ENCODE data around the gene MTUS2.

The MTUS2 gene

GRCh38 chr13:29287237-29287636, 467.1 kb downstream of the MTUS2 start:
- no peak for TF ChIP-seq CTCF (IDR thresholded peaks at IDR 0.05)

- TF ChIP-seq CTCF (IDR thresholded peaks at IDR 0.05): no peak
Observed at GRCh38 chr13:29292045-29292444, 471.9 kb downstream of the MTUS2 start.

- TF ChIP-seq CTCF (IDR thresholded peaks at IDR 0.05): no peak
Observed at GRCh38 chr13:29294821-29295220, 474.7 kb downstream of the MTUS2 start.

GRCh38 chr13:29301027-29301426, 480.9 kb downstream of the MTUS2 start:
- TF ChIP-seq CTCF (IDR thresholded peaks at IDR 0.05): no peak

- TF ChIP-seq CTCF (IDR thresholded peaks at IDR 0.05): no peak
Observed at GRCh38 chr13:29304148-29304547, 484.0 kb downstream of the MTUS2 start.

- no peak for TF ChIP-seq CTCF (IDR thresholded peaks at IDR 0.05)
Observed at GRCh38 chr13:29310806-29311205, 490.7 kb downstream of the MTUS2 start.

- TF ChIP-seq CTCF (IDR thresholded peaks at IDR 0.05): no peak
Observed at GRCh38 chr13:29315847-29316246, 495.7 kb downstream of the MTUS2 start.

- TF ChIP-seq CTCF (IDR thresholded peaks at IDR 0.05): no peak
Observed at GRCh38 chr13:29317828-29318227, 497.7 kb downstream of the MTUS2 start.
